Stimulated activated CD4-positive, alpha-beta T cell treated with anti-CD3 and anti-CD28 coated beads, Interleukin-12 subunit alpha, Interleukin-12 subunit beta, amount 100 ng/mL, for 48 hours (primary cell): ENCODE results near the gene TBX2.

ENCODE experiments used
- DNase-seq, 3 donors: peaks; one replicate each; pipeline ENCODE4 v3.0.0-alpha.2; 2020; ENCODE audit warnings: low read depth in 2 of 3, low spot score in 1 of 3

TBX2 gene

DNA sequence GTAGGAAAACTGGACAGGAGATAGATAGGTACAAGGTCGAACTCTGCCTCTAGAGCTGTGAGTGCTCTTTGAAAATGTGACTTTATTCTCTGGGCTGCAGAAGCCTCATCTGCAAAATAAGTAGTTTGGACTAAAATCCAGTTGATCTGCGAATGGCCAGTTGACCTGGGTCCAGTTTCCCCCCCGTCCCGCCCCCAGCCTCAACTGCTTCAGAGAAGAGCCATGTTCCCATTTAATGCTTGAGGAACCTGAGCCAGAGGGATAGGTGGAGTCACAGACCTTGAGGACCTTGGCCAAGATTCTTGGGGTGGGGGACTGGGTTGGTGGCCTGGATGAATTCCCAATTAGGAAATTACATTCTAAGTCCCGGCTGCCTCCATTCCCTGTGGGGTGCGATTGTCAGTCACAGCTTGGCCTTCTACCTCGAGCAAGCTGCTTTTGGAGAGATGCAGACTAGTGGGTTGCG lies 14.1 kb downstream of the TBX2 start:
- no peak for DNase-seq

- DNase-seq, result no peak
Measured at GRCh38 chr17:61414141-61414935, 14.7 kb downstream of the TBX2 start.

GRCh38 chr17:61414936-61415251 lies 15.3 kb downstream of the TBX2 start:
- no peak for DNase-seq

DNA sequence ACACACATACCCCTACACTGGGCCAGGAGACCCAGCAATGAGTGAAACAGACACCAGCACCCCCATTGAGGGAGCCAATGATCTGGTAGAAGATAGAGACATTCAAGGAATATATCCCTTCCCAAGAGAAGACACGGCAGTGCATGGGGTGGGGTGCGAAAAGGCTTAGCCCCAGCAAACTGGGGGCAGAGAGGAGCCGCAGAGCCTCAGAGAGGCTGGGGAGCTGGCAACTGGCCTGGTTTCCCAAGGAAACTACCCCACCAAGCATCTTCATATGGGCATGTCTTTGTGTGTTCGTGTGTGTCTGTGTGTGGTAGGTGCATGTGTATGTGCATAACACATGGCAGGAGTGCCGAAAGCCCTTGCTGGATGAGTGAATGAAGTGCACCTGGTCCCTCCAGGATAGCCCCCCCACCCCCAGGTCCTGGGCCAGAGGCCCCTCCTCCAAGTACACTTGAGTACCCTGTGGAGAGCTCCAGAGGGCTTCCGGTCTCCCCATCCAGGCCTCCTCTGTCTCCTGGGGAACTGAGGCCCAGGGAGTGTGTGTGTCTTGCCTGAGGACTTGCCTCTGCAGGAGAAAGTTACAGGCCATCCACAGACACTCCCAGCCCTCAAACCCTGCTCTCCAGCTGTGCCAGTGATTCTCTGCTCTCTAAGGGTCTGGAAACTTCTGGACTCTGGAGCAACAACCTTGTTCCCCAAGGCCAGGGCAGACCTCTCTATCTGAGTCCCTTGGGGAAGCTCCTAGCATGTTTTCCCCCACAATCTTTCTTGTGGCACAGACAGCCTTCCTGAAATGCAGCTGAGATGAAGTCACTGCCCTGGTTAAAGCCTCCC lies 15.9 kb downstream of the TBX2 start:
- DNase-seq, result no peak

DNA sequence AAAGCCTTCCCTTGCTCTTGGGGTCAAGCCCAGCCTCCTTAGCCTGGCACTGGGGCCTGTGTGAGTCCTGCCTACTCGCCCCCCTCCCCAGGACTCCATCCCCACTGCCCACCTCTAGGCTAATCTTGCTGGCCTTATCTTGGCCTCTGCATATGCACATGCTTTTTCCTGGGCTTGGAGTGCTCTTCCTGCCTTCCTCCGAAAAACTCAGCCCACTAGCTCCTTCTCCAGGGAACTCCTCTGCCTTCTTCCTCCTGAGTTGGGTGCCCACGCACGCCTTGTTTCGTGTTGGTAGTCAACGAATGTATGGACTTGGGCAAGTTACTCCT lies 16.5 kb downstream of the TBX2 start:
- no peak for DNase-seq

DNA sequence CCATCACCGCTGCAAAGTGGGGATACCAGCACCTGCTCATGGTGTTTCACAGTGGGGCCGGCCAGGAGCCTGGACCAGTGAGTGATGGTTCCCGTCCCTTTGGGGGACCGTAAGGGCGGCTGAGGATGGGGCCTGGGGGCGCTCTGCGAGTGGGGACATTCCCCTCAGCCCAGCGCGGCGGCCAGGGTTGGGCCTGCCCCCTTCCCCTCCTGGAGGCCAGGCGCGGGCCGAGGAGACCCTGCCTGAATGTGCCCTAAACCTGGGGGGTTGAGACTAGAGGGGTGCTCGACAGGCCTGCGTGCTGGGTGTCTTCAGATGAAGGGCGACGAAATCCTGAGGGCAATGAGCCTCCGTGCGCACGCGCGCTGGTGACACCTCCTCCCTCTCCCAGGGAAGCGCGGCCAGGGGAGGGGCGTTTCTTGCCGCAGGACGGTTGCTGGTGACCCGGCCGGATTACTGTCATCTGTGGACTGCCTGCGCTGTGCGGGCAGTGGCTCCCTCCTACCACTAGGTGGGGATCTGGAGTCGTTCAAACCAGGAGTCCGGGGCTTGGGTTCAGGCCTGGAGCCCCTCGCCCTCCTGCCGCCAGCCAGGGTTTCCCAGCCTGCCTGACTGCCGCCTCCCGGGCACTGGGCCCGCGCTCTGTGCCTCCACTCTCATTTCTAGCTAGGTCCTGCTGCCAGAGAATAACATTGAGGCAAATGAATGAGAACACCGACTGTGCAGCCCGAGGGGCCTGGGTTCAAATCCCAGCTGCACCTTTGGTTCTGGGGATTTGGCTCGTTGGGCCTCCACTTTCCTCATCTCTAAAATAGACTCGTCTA lies 17.1 kb downstream of the TBX2 start:
- peak in 1 of 3 donors; percentile 63 for DNase-seq

GRCh38 chr17:61418449-61418848 lies 18.8 kb downstream of the TBX2 start:
- DNase-seq, result no peak

GRCh38 chr17:61419496-61420046 lies 19.9 kb downstream of the TBX2 start:
- DNase-seq, result no peak

- no peak for DNase-seq
Measured at GRCh38 chr17:61420052-61420451, 20.4 kb downstream of the TBX2 start.

- DNase-seq, result no peak
Measured at GRCh38 chr17:61420745-61421398, 21.2 kb downstream of the TBX2 start.

- no peak for DNase-seq
Measured at GRCh38 chr17:61421460-61421859, 21.8 kb downstream of the TBX2 start.

DNA sequence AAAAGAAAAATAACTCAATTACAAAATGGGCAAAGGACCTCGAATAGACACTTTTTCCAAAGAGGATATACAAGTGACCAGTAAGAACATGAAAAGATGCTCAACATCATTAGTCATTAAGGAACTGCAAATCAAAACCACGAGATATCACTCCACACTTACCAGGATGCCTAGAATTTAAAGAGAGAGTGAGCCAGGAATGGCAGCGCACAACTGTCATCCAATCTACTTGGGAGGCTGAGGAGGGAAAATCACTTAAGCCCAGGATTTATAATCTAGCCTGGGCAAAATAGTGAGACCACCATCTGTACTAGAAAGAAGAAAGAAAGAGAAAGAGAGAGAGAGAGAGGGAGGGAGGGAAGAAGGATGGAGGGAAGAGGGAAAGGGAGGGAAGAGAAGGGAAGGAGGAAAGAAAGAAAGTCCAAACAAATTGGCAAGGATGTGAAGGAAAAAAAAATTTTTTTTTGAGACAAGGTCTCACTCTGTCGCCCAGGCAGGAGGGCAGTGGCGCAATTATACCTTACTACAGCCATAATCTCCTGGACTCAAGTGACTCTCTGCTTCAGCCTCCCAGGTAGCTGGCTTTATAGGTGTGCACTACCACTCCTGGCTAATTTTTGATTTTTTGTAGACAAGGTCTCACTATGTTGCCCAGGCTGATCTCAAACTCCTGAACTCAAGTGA lies 22.6 kb downstream of the TBX2 start:
- no peak for DNase-seq

DNA sequence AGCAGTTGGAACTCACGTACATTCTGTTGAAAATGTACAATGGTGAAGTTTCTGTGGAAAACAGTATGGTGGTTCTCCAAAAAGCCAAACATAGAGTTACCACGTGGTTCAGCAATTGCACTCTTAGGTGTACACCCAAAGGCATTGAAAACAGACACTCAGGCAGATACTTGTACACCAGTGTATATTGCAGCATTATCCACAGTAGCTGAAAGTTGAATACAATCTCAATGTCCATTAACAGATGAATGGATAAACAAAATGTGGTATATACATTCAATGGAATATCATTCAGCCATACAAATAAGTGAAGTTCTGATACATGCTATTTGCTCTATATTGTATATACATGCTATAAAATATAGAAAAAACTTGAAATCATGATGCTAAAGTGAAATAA lies 23.2 kb downstream of the TBX2 start:
- no peak for DNase-seq

DNA sequence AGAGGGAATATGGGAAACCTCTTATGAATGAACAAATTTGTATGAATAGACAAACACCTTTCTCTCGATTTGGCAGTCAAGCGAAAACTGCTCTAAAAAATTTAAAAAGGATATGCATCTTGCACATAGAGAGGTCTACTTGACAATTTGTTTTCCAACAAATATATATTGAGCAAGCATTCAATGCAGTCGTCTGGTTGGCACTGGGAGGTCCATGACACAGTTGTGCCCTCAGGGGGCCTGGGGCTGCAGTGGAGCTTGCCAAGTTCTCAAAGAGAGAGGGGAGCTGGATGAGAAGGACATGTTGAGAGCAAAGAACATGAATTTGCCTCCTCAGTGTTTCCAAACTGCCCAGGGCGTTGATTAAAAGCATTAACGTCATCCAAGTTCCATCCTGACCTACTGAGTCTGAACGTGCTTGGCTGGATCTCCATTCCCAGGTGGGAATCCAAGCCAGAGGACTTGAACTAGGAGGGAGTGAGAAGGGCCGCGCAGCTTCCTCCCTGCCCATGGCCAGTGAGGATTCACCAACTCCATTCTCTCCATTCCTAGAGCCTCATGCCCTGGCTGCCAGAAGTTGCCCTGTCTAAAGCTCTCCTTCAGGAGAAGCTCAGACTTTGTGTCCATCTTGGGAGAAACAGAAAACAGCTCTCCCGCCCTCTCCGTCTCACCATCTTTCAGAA lies 24.5 kb downstream of the TBX2 start:
- no peak for DNase-seq

- no peak for DNase-seq
Measured at GRCh38 chr17:61425682-61426481, 26.2 kb downstream of the TBX2 start.

- no peak for DNase-seq
Measured at GRCh38 chr17:61426482-61427304, 27.1 kb downstream of the TBX2 start.

DNA sequence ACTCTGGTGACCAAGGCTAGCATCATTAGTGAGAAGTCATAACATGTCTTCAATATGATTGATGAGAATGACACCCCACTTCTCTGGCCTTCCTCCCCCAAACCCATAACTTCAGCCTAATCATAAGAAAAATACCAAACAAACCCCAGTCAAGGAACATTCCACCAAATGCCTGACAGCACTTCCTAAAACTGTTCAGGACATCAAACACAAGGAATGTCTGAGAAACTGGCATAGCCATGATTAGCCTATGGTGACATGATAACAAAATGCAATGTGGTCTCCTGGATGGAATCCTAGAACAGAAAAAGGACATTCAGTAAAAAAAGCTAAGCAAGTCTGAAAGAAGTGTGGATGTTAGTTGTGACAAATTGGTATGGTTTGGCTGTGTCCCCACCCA lies 27.9 kb downstream of the TBX2 start:
- no peak for DNase-seq

DNA sequence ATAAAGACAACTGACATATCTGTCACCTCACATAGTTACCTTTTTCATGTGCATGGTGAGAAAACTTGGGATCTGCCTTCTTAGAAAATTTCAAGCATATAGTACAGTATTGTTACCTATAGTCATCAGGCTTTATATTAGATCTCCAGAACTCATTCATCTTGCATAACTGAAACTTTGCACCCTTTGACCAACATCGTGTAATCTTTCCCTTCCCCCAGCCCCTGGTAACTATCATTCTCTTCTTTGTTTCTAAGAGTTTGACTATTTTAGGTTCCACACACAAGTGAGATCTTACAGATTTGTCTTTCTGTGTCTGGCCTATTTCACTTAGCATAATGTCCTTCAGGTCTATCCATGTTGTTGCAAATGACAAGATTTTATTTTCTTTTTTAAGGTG lies 29.6 kb downstream of the TBX2 start:
- no peak for DNase-seq
